ENCODE results near the gene BRD3OS. TPM values are rescaled to one million over a fixed set of nuclear protein-coding genes. Genes with fewer than 3 reads are reported as not detected.

Gene BRD3OS
- total and polyA plus RNA-seq, 2 of the 13 experiments (the other 11 are each of a cell fraction or from before 2014, with no cell fraction given), result 4.9 to 5.7 TPM

GRCh38 chr9:133991964-133992779, 33.1 kb upstream of the BRD3OS start, which contains the start of gene VAV2 (continued):
- TF ChIP-seq IRX3 (CRISPR knock-in tag; IDR thresholded peaks at IDR 0.05; ENCODE audit: borderline replicate concordance, low read depth), result peak; percentile 42; the same call in 1 of the 2 replicates
- TF ChIP-seq ZNF570 (CRISPR knock-in tag; IDR thresholded peaks at IDR 0.05; ENCODE audit: borderline replicate concordance), result no peak
- TF ChIP-seq ZFY (CRISPR knock-in tag; IDR thresholded peaks at IDR 0.05), result peak; percentile 54
- TF ChIP-seq HDAC1 (CRISPR knock-in tag; IDR thresholded peaks at IDR 0.05), result peak; percentile 53; the same call in 1 of the 2 replicates
- TF ChIP-seq SNRNP70 (IDR thresholded peaks at IDR 0.05; ENCODE audit: low read depth, low read length), result no peak
- TF ChIP-seq, protein P1, sequence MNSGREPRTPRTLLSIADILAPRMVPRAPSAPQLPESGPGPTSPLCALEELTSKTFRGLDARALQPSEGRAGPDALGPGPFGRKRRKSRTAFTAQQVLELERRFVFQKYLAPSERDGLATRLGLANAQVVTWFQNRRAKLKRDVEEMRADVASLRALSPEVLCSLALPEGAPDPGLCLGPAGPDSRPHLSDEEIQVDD (CRISPR knock-in tag; IDR thresholded peaks at IDR 0.05; ENCODE audit: borderline replicate concordance), result no peak
- TF ChIP-seq ZNF839 (CRISPR knock-in tag; IDR thresholded peaks at IDR 0.05; ENCODE audit: borderline replicate concordance), result no peak
- TF ChIP-seq, protein P2, sequence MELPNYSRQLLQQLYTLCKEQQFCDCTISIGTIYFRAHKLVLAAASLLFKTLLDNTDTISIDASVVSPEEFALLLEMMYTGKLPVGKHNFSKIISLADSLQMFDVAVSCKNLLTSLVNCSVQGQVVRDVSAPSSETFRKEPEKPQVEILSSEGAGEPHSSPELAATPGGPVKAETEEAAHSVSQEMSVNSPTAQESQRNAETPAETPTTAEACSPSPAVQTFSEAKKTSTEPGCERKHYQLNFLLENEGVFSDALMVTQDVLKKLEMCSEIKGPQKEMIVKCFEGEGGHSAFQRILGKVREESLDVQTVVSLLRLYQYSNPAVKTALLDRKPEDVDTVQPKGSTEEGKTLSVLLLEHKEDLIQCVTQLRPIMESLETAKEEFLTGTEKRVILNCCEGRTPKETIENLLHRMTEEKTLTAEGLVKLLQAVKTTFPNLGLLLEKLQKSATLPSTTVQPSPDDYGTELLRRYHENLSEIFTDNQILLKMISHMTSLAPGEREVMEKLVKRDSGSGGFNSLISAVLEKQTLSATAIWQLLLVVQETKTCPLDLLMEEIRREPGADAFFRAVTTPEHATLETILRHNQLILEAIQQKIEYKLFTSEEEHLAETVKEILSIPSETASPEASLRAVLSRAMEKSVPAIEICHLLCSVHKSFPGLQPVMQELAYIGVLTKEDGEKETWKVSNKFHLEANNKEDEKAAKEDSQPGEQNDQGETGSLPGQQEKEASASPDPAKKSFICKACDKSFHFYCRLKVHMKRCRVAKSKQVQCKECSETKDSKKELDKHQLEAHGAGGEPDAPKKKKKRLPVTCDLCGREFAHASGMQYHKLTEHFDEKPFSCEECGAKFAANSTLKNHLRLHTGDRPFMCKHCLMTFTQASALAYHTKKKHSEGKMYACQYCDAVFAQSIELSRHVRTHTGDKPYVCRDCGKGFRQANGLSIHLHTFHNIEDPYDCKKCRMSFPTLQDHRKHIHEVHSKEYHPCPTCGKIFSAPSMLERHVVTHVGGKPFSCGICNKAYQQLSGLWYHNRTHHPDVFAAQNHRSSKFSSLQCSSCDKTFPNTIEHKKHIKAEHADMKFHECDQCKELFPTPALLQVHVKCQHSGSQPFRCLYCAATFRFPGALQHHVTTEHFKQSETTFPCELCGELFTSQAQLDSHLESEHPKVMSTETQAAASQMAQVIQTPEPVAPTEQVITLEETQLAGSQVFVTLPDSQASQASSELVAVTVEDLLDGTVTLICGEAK (IDR thresholded peaks at IDR 0.05), result no peak
- TF ChIP-seq, protein P2 (CRISPR knock-in tag; IDR thresholded peaks at IDR 0.05), result 0 out of 2 replicates have a peak, but pooled peaks have one; percentile 34
- no peak for TF ChIP-seq GPN1 (CRISPR knock-in tag; IDR thresholded peaks at IDR 0.05; ENCODE audit: borderline replicate concordance)
- TF ChIP-seq ZNF292 (CRISPR knock-in tag; IDR thresholded peaks at IDR 0.05; ENCODE audit: borderline replicate concordance, low read depth), result no peak
- no peak for TF ChIP-seq ZNF703 (CRISPR knock-in tag; IDR thresholded peaks at IDR 0.05; ENCODE audit: borderline replicate concordance)
- TF ChIP-seq HOMEZ (CRISPR knock-in tag; IDR thresholded peaks at IDR 0.05; ENCODE audit: low read depth), result no peak
- TF ChIP-seq, protein P3, sequence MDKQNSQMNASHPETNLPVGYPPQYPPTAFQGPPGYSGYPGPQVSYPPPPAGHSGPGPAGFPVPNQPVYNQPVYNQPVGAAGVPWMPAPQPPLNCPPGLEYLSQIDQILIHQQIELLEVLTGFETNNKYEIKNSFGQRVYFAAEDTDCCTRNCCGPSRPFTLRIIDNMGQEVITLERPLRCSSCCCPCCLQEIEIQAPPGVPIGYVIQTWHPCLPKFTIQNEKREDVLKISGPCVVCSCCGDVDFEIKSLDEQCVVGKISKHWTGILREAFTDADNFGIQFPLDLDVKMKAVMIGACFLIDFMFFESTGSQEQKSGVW (CRISPR knock-in tag; IDR thresholded peaks at IDR 0.05; ENCODE audit: borderline replicate concordance), result no peak
